IPS DF 19.7 (cell line): ENCODE data around the gene TCEAL8.
"Not testable (repeated sequence)": the region's sequence is repeated elsewhere in the genome, so short reads cannot be mapped to it uniquely, and the experiment has no call there.

Source experiments
- DNase-seq: peaks from one replicate; pipeline ENCODE4 v3.0.0-alpha.2; 2013; ENCODE audit warnings: low read depth, low spot score

The TCEAL8 gene, protein sequence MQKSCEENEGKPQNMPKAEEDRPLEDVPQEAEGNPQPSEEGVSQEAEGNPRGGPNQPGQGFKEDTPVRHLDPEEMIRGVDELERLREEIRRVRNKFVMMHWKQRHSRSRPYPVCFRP

GRCh38 chrX:103254921-103255493, at the start of gene TCEAL8:
Gene TCEAL8, minus strand, starts transcription at chrX:103255155. Its CDS starts 1,176 bp downstream, at chrX:103253979.
- DNase-seq: peak; percentile 64

- DNase-seq: no peak
Measured at GRCh38 chrX:103304705-103305104, 49.8 kb upstream of the TCEAL8 start.

DNA sequence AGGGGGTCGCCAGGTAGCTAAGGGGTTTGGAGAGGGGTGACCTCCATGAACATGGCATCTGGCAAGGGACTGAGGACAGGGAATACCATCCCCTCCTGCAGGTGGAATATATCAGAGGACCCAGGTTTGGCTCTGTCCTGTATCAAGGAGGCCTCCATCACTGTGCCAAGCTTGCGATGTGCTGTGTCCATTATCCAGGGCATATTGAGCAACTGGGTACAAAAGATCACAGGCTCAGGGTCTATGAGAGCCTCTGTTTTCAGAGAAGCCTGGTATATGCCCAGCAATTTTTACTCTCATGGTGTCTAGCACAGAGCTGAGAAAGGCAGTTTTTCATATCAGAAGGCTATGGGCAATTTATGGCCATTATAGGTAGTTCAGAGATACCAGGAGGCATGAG, 38.2 kb upstream of the TCEAL8 start:
- no peak for DNase-seq

DNA sequence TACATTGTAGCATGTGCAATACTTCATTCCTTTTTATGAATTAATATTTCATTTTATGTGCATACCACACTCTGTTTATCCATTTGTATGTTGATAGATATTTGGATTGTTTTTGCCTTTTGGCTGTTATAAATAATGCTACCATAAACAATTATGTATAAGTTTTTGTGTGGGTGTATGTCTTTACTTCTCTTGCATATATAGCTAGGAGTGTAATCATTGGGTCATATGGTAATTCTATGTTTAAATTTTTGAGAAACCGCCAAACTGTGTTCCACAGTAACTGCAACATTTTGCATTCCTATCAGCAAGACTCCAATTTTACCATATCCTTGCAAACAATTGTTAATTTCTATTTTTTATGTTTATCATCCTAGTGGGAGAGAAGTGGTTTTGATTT, 24.7 kb upstream of the TCEAL8 start:
- DNase-seq: no peak

DNA sequence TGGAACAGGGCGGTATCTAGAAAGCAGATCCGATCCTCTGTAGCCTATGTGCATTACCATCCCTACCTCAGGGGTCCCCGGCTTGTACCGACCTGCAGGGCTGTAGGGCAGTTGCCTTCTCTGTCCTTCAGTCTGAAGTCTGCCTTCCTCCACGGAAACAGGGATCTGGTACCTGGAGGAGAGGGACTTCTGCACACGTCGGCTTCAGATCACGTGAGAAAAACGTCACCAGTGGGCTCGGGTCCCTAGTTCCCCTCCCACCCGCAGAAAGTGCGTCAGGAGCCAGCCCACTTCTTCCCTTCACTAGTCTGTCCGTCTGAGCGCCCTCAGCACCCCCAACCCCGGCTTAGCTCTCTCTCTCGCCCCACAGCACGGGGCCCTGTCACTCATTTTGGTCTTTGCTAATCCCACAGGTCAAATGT, 21.6 kb upstream of the TCEAL8 start, which contains the start of gene TCEAL5:
TCEAL5 (minus strand) TSS at position 170 of the 422 bp plus-strand sequence. CDS start 2,187 bp downstream, outside the sequence.
- no peak for DNase-seq

DNA sequence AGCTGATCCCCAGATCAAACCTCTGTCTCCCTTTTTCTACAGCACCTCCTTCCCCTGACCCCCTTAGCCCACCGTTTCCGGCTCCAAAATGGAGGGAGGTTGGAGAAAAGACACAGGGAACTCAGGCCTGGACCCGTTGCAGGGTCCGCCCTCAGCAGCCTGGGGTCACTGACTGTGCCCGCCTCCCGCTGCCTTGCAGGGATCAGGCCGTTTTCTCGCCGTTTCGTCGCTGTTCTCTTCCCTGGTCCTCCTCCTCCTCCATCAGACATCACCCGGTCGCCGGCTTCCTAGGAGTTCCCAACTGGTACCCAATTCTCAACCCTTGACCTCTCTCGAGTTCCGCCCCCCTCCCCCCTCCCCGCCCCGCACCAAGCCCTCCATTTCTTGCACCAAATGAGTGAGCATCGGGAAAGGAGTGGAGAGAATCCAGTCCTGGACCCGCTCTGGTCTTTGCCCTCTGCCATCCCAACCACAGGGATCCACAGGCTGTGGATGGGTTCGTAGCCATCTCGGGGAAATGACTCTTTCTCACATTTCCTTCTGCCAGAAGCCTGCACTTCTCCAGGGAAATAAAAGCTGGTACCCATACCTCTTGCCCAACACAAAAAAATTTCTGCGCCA, 21.1 kb upstream of the TCEAL8 start:
- no peak for DNase-seq

DNA sequence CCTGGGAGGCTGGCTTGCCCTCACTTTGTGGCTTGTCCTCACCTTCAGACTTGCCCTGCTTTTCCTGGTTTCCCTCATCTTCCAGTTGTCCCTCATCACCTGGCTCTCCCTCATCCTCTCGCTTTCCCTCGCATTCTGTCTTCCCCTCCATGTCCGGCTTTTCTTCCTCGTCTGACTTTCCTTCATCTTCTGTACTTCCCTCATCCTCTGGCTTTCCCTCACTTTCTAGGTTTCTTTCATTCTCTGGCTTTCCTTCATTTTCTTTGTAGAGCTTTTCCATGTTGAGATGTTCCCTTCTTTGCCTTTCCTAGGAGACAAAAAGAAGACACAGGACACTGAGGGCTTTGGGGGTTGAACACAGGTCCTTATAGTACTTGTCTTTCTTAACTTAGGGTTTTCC, 19.3 kb upstream of the TCEAL8 start:
- no peak for DNase-seq

GRCh38 chrX:103258275-103258674, 3.3 kb upstream of the TCEAL8 start:
- no peak for DNase-seq

GRCh38 chrX:103256651-103257050, 1.7 kb upstream of the TCEAL8 start:
- DNase-seq: no peak

DNA sequence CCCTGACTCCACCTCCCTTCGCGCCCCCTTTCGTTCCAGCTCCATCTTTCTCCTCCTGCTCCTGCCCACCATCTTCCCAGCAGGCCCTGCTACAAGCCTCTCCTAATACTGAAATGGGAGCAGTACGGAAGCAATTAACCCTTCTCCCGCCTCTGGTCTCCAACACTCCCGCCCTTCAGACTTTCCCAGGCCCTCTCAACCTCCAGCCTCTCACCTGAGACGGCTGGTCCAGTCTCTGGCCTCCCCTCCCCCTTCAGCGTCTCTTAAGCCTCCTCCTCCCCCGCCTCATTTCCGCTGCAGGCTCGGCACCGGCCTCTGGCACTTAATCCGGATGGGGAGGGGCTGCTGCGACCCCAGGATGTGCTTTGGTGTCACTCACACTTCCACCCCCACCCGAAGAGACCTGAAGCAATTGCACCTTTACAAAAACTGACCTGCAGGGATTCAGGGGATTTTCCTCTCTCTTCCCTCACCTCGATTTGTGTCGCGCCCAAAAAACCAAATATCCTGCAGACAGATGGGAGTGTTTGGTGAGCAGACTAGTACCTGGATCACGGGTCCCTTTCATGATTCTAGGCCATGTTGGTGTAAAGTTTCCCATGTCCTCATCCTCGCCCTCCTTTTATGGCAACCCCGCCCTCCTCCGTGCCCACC, 657 bp downstream of the TCEAL8 start:
- peak; percentile 74 for DNase-seq

GRCh38 chrX:103253608-103254007, 1.3 kb downstream of the TCEAL8 start:
- DNase-seq: no peak

DNA sequence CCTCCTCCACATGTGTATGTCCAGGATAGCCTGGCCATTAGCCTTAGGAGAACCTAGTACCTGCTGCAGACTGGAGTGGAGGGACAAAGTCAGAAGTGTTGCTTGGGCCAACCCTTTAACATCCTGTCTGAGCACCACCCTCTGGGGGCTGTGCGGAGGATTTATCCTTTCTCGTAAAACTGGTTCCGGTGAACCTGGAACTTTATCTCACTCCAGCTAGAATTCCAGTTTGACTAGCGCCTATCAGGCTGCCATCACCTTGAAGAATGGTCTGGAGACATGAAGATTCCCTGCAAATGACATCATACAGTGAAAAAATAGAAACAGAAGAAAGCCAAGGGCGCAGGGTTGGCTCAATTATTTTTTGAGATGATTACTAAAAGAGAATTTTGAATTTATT, 4.0 kb downstream of the TCEAL8 start:
- DNase-seq: no peak

DNA sequence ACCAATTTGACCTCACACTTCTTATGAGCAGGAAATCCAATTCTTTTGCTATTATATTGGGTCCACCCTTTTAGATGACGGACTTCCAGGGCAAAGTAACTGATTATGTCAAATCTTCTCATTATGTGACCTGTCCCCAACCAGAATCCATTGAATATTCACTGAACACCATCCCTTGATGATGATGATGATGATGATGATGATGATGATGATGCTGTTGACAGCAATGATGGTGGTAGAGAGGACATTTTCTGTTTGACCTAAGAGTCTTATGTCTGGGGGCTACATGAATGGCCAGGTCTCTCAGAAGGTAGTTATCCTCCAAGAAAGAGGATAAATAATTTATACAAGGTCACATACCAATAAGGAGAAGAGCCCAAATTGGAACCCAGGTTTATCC, 5.2 kb downstream of the TCEAL8 start:
- DNase-seq: no peak

- no peak for DNase-seq
Measured at GRCh38 chrX:103248553-103248952, 6.4 kb downstream of the TCEAL8 start.

DNA sequence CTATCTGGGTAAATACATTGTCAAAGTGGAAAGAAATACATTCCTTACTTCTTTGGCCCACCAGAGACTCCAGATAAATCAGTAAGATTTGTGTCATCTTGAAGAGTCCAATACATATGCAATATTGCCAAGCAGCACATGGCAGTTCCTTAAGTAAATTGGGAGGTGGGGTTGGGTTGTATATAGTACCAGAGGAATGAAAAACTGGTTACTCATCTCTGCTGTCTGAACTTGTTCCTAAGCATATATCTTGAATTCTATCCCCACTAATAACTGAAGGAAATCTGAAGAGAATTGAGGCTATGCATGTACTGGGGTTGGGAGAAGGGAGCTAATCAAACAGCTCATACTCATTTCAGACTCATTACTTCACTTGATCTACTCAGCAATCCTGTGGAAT, 14.8 kb downstream of the TCEAL8 start:
- DNase-seq: no peak

DNA sequence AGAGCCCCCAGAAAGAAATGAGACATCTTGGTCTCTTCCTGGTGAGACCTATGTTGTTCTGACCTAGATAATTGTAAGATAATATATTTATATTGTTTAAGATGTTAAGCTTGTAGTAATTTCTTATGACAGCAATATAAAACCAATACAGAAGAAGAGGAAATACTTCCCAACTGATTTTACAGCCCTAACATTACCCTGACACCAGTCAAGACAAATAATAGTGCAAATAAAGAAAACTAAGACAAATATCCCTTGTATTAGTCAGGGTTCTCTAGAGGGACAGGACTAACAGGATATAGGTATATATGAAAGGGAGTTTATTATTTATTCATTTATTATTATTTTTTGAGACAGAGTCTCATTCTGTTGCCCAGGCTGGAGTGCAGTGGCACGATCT, 18.7 kb downstream of the TCEAL8 start:
- no peak for DNase-seq

DNA sequence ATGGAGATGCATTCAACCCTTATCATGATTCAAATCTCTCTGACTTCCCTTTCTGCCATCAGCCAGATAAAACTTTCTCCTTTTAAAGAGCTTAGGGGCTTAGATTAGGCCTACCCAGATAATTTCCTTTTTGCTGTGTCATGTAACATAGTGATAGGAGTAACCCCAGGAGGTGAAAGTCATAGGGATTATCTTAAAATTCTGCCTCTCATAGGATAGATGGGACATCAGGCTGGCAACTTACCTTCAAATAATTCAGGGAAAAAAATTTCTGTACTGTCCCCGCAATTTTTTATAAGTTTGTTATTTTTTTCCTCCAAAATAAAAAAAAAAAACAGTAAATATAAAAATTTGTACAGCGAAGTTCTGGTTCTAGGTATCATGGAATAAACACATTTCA, 19.3 kb downstream of the TCEAL8 start:
- DNase-seq: not testable (repeated sequence)

- no peak for DNase-seq
Measured at GRCh38 chrX:103234869-103235268, 20.1 kb downstream of the TCEAL8 start.

- no peak for DNase-seq
Measured at GRCh38 chrX:103233263-103233662, 21.7 kb downstream of the TCEAL8 start.

DNA sequence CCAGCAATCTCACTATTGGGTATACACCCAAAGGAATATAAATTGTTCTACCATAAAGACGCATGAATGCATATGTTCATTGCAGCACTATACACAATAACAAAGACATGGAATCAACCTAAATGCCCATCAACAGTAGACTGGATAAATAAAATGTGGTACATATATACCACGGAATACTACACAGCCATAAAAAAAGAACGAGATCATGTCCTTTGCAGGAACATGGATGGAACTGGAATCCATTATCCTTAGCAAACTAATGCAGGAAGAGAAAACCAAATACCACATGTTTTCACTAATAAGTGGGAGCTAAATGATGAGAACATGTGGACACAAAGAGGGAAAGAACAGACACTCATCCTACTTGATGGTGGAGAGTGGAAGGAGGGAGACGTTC, 29.0 kb downstream of the TCEAL8 start:
- DNase-seq: not testable (repeated sequence)

- no peak for DNase-seq
Measured at GRCh38 chrX:103220511-103221323, 34.2 kb downstream of the TCEAL8 start.

GRCh38 chrX:103215425-103215991, 39.4 kb downstream of the TCEAL8 start:
- DNase-seq: no peak
